Activated CD8-positive, alpha-beta T cell treated with anti-CD3 and anti-CD28 coated beads, Interleukin-2, amount 10 ng/mL, durations not matched to agents 7 days and 5 days (primary cell): ENCODE data around the gene IFITM1. TPM values are rescaled to one million over a fixed set of nuclear protein-coding genes. Genes with fewer than 3 reads are reported as not detected.
"Not testable (repeated sequence)": the region's sequence is repeated elsewhere in the genome, so short reads cannot be mapped to it uniquely, and the experiment has no call there.

Experiments used
- ATAC-seq: fragments of 150-1000 bp; cut with Tn5 transposase; one replicate; pipeline ENCODE4 v1.10.0; 2021; ENCODE audit warnings: moderate library complexity
- CTCF ChIA-PET: fragments of 350-600 bp; sonication (Branson Sonifier 250); formaldehyde crosslinking; loops from one replicate; lab custom pipeline; 2021; ENCODE audit warnings: antibody characterized with exemption; lab: Charles Lee
- POLR2A ChIA-PET: fragments of 350-600 bp; sonication (Branson Sonifier 250); formaldehyde crosslinking; loops from one replicate; lab custom pipeline; 2021; ENCODE audit warnings: antibody characterized with exemption; lab: Charles Lee
- DNase-seq: peaks from one replicate; pipeline ENCODE4 v3.0.0-alpha.2; 2020
- H3K27ac Mint-ChIP-seq: one replicate; pipeline ENCODE4 v1.8.0; 2021; ENCODE audit warnings: mild to moderate bottlenecking, mixed read lengths
- H3K27me3 Mint-ChIP-seq: one replicate; pipeline ENCODE4 v1.8.0; 2021; ENCODE audit warnings: low read depth, mixed read lengths
- H3K36me3 Mint-ChIP-seq: one replicate; pipeline ENCODE4 v1.8.0; 2021; ENCODE audit warnings: low read depth, mixed read lengths
- H3K4me1 Mint-ChIP-seq: one replicate; pipeline ENCODE4 v1.8.0; 2021; ENCODE audit warnings: low read depth, mixed read lengths
- H3K4me3 Mint-ChIP-seq: one replicate; pipeline ENCODE4 v1.8.0; 2021; ENCODE audit warnings: mild to moderate bottlenecking, mixed read lengths
- H3K9me3 Mint-ChIP-seq: one replicate; pipeline ENCODE4 v1.8.0; 2022; ENCODE audit warnings: mixed read lengths; ENCODE audit not compliant: insufficient read depth
- total RNA-seq, 2 experiments: library from RNA; stranded (reverse); gene quantifications; one replicate each; pipeline ENCODE4 v1.2.3, GENCODE V29; 2021

IFITM1 gene
- total RNA-seq, 2 experiments from 2014 or later, result 1,265 to 1,278 TPM

- Mint-ChIP-seq H3K4me3 (peak overlapping the region; percentile 84), H3K36me3 (peaks cover 67% of the 10 kb centered on the region), H3K27me3 (peaks cover 6% of the 10 kb centered on the region), H3K9me3 (no peaks in the 10 kb centered on the region), H3K4me1 (peaks cover 62% of the 10 kb centered on the region), H3K27ac (peak overlapping the region; percentile 89)
- ChIA-PET CTCF (interaction anchor here (0.7 to 5.7 kb wide), 6 partner anchors 16 to 76 kb away, joined by 3 to 73 read pairs (median 6); partner anchors contain the start of genes BET1L and RIC8A), POLR2A (interaction anchor here (0.7 to 8.3 kb wide), 13 partner anchors 8 to 76 kb away, joined by 3 to 115 read pairs (median 10); partner anchors contain the start of genes BET1L, IFITM1, IFITM5 and PGGHG)
- peak; percentile 45 for DNase-seq
- ATAC-seq, result no peak
These were observed 30.3 kb upstream of the IFITM1 start for GRCh38 chr11:283405-284104.

- CTCF ChIA-PET, result interaction anchor here (1.1 to 5.7 kb wide), 6 partner anchors 17 to 77 kb away, joined by 3 to 73 read pairs (median 6); partner anchors contain the start of genes BET1L and RIC8A
- Mint-ChIP-seq H3K36me3 (peaks cover 64% of the 10 kb centered on the region), H3K27ac (peak overlapping the region; percentile 89), H3K9me3 (no peaks in the 10 kb centered on the region), H3K4me3 (peak overlapping the region; percentile 84), H3K27me3 (peaks cover 6% of the 10 kb centered on the region), H3K4me1 (peaks cover 59% of the 10 kb centered on the region)
- POLR2A ChIA-PET, result interaction anchor here (0.7 to 8.3 kb wide), 13 partner anchors 7 to 77 kb away, joined by 3 to 115 read pairs (median 7); partner anchors contain the start of genes BET1L, IFITM1, IFITM5 and PGGHG
- ATAC-seq, result no peak
- peak; percentile 21 for DNase-seq
These were observed 29.5 kb upstream of the IFITM1 start for GRCh38 chr11:284105-285020.

- peaks cover 6% of the 10 kb centered on the region for H3K27me3 Mint-ChIP-seq
- peak overlapping the region; percentile 81 for H3K27ac Mint-ChIP-seq
- peaks cover 71% of the 10 kb centered on the region for H3K36me3 Mint-ChIP-seq
- H3K9me3 Mint-ChIP-seq, result no peaks in the 10 kb centered on the region
- H3K4me3 Mint-ChIP-seq, result peak overlapping the region; percentile 50
- ATAC-seq (no peak), DNase-seq (peak; percentile 20)
- ChIA-PET CTCF (interaction anchor here (1.3 to 7.1 kb wide), 5 partner anchors 19 to 78 kb away, joined by 4 to 76 read pairs (median 6); partner anchors contain the start of genes BET1L and RIC8A), POLR2A (interaction anchor here (0.6 to 8.3 kb wide), 8 partner anchors 10 to 78 kb away, joined by 3 to 115 read pairs (median 5); partner anchors contain the start of genes BET1L and RIC8A)
- peaks cover 64% of the 10 kb centered on the region for H3K4me1 Mint-ChIP-seq
These were observed 28.6 kb upstream of the IFITM1 start for GRCh38 chr11:285021-285893.

- CTCF ChIA-PET, result interaction anchor here (1.9 to 7.1 kb wide), 2 partner anchors 19 to 36 kb away, joined by 5 to 76 read pairs; no protein-coding TSS in a partner anchor
- H3K27ac Mint-ChIP-seq, result peak overlapping the region; percentile 81
- H3K4me3 Mint-ChIP-seq, result peak overlapping the region; percentile 18
- POLR2A ChIA-PET, result interaction anchor here (0.6 to 5.7 kb wide), 3 partner anchors 18 to 78 kb away, joined by 3 to 41 read pairs (median 3); partner anchors contain the start of genes BET1L and RIC8A
- no peak for ATAC-seq
- peaks cover 6% of the 10 kb centered on the region for H3K27me3 Mint-ChIP-seq
- H3K4me1 Mint-ChIP-seq, result peaks cover 65% of the 10 kb centered on the region
- H3K9me3 Mint-ChIP-seq, result no peaks in the 10 kb centered on the region
- peaks cover 74% of the 10 kb centered on the region for H3K36me3 Mint-ChIP-seq
- peak; percentile 19 for DNase-seq
These were observed 28.0 kb upstream of the IFITM1 start for GRCh38 chr11:285894-286220.

- H3K4me1 Mint-ChIP-seq, result peaks cover 62% of the 10 kb centered on the region
- DNase-seq (peak; percentile 90), ATAC-seq (peak; percentile 1)
- H3K36me3 Mint-ChIP-seq, result peaks cover 69% of the 10 kb centered on the region
- CTCF ChIA-PET, result interaction anchor here (0.9 to 7.1 kb wide), 13 partner anchors 9 to 163 kb away, joined by 3 to 76 read pairs (median 5); partner anchors contain the start of genes NLRP6 and PTDSS2
- peak overlapping the region; percentile 94 for H3K4me3 Mint-ChIP-seq
- not testable (repeated sequence) for H3K27me3 Mint-ChIP-seq, H3K9me3 Mint-ChIP-seq
- H3K27ac Mint-ChIP-seq, result peak overlapping the region; percentile 97
- POLR2A ChIA-PET, result interaction anchor here (0.8 to 10.0 kb wide), 19 partner anchors 7 to 249 kb away, joined by 3 to 97 read pairs (median 7); partner anchors contain the start of genes BET1L, IFITM1, IFITM2 and IFITM5
These were observed 26.6 kb upstream of the IFITM1 start for GRCh38 chr11:286977-287820.

- no peaks in the 10 kb centered on the region for H3K9me3 Mint-ChIP-seq
- H3K27me3 Mint-ChIP-seq, result peaks cover 2% of the 10 kb centered on the region
- H3K27ac Mint-ChIP-seq, result peak overlapping the region; percentile 97
- peak; percentile 50 for ATAC-seq
- H3K4me1 Mint-ChIP-seq, result peaks cover 60% of the 10 kb centered on the region
- peaks cover 67% of the 10 kb centered on the region for H3K36me3 Mint-ChIP-seq
- peak overlapping the region; percentile 94 for H3K4me3 Mint-ChIP-seq
- POLR2A ChIA-PET, result interaction anchor here (0.8 to 10.0 kb wide), 18 partner anchors 7 to 248 kb away, joined by 3 to 97 read pairs (median 8); partner anchors contain the start of genes BET1L, IFITM1, IFITM2 and IFITM5
- CTCF ChIA-PET, result interaction anchor here (0.9 to 7.1 kb wide), 11 partner anchors 9 to 162 kb away, joined by 3 to 76 read pairs (median 5); partner anchors contain the start of genes NLRP6 and PTDSS2
- DNase-seq, result peak; percentile 87
These were observed 25.9 kb upstream of the IFITM1 start for GRCh38 chr11:287821-288477.

GRCh38 chr11:288478-289397 is 25.1 kb upstream of the IFITM1 start, which contains the start of gene PGGHG:
TSS of gene PGGHG (plus strand) at chr11:289126. CDS start at chr11:289817, 691 bp downstream.
- CTCF ChIA-PET, result interaction anchor here (1.0 to 7.1 kb wide), 9 partner anchors 10 to 39 kb away, joined by 3 to 76 read pairs (median 5); partner anchors contain the start of gene NLRP6
- H3K27ac Mint-ChIP-seq, result peak within 1 kb of the TSS; percentile 97
- H3K36me3 Mint-ChIP-seq, result peaks cover 69% of the 10 kb centered on the region
- POLR2A ChIA-PET, result interaction anchor here (0.6 to 10.0 kb wide), 20 partner anchors 8 to 119 kb away, joined by 3 to 97 read pairs (median 8); partner anchors contain the start of genes BET1L, IFITM1, IFITM2 and IFITM5
- peak; percentile 80 for DNase-seq
- no peaks in the 10 kb centered on the region for H3K9me3 Mint-ChIP-seq
- peaks cover 61% of the 10 kb centered on the region for H3K4me1 Mint-ChIP-seq
- peak; percentile 51 for ATAC-seq
- H3K4me3 Mint-ChIP-seq, result peak within 1 kb of the TSS; percentile 94
- H3K27me3 Mint-ChIP-seq, result peaks cover 2% of the 10 kb centered on the region

GRCh38 chr11:289398-289711 is 24.5 kb upstream of the IFITM1 start:
- Mint-ChIP-seq H3K27me3 (peaks cover 2% of the 10 kb centered on the region), H3K9me3 (no peaks in the 10 kb centered on the region), H3K4me1 (peaks cover 66% of the 10 kb centered on the region), H3K36me3 (peaks cover 71% of the 10 kb centered on the region), H3K4me3 (peak overlapping the region; percentile 88), H3K27ac (peak overlapping the region; percentile 93)
- ChIA-PET CTCF (interaction anchor here (1.0 to 7.1 kb wide), 5 partner anchors 16 to 39 kb away, joined by 3 to 76 read pairs (median 5); no protein-coding TSS in a partner anchor), POLR2A (interaction anchor here (0.6 to 10.0 kb wide), 12 partner anchors 9 to 72 kb away, joined by 3 to 97 read pairs (median 27); partner anchors contain the start of genes IFITM1, IFITM2, IFITM5 and NLRP6)
- DNase-seq (peak; percentile 65), ATAC-seq (peak; percentile 0)
